SH-SY5Y (cell line): ENCODE data around the gene RBM38.

Experiments
- GATA2 ChIP-seq: IDR thresholded peaks from 2 replicates; pipeline ENCODE4 v1.6.1; 2011; ENCODE audit warnings: mild to moderate bottlenecking, low read depth, low read length
- GATA3 ChIP-seq: IDR thresholded peaks from 2 replicates; pipeline ENCODE4 v1.6.1; 2011; ENCODE audit warnings: low read depth, mild to moderate bottlenecking, low read length, moderate library complexity

DNA sequence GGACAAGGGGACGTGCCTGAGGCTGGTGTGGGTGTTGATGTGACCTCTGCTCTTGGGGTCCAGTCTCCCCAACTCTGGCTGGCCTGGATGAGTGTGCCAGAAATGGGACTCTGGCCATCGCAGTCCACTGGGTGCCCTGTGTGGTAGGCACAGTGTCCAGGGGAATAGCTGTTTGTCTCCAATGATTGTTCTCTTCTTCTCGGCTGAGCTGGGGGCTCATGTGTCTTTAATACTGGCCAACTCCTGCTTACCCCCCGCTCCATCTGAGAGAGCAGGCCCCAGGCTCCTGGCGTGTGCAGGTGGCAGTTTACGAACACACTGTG, 45.0 kb downstream of the RBM38 start:
- TF ChIP-seq GATA3: no peak
- no peak for TF ChIP-seq GATA2
